Measurements from ENCODE around the gene ARCN1.

The ARCN1 gene

DNA sequence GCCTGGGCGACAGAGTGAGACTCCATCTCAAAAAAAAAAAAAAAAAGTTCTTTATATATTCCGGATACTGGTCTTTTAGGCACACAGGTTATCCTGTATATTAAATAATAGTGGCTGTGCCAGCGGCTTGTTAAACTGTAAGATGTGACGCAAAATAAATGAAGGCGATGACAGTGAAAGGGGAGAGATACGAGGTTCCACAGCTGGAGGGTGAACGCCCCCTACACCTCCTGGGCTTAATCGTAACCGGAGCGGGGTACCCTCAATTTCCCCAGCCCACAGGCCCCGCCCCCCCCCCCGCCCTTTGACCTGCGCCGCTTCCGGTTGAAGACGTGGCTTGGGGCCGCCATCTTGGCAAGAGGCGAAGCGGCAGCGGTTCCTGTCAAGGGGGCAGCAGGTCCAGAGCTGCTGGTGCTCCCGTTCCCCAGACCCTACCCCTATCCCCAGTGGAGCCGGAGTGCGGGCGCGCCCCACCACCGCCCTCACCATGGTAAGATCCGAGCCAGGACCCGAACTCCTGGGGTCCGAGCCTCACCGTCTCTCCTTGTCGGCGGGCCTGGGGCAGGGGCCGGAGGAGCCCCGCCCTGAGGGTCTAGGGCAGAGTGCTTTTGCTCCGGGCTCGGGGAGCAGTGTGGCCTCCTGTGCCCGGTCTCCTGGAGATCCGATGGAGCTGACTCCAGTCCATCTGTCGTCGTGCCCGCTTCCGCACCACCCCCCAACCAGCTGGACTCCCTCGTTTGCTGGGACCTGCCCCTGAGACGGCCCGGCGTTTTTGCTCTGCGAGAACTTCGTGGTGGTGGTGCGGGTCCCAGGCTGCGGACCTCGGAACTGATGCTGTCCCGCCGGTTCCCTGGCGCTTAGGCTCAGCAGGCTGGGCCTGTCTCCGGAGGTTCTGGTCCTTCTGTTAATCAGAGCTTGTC, at the start of gene ARCN1:
Gene ARCN1, plus strand, starts transcription at position 349 of the 920 bp plus-strand sequence. Its CDS starts 139 bp downstream, at position 488.
- DNase-seq (ENCODE audit: low spot score) = peak; percentile 91

DNA sequence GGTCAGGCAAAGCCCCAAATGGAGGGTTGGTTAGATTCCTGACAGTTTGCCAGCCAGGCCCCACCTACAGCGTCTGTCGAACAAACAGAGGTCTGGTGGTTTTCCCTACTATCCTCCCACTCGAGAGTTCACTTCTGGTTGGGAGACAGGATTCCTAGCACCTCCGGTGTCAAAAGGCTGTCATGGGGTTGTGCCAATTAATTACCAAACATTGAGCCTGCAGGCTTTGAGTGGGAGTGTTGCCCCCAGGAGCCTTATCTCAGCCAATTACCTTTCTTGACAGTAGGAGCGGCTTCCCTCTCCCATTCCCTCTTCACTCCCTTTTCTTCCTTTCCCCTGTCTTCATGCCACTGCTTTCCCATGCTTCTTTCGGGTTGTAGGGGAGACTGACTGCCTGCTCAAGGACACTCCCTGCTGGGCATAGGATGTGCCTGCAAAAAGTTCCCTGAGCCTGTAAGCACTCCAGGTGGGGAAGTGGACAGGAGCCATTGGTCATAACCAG, 49.6 kb upstream of the ARCN1 start:
- peak; percentile 65 for DNase-seq (ENCODE audit: low spot score)

GRCh38 chr11:118524356-118524755, 47.9 kb upstream of the ARCN1 start:
- DNase-seq (ENCODE audit: low spot score) = no peak

- DNase-seq (ENCODE audit: low spot score) = peak; percentile 15
Observed at GRCh38 chr11:118524757-118525470, 47.3 kb upstream of the ARCN1 start.

DNA sequence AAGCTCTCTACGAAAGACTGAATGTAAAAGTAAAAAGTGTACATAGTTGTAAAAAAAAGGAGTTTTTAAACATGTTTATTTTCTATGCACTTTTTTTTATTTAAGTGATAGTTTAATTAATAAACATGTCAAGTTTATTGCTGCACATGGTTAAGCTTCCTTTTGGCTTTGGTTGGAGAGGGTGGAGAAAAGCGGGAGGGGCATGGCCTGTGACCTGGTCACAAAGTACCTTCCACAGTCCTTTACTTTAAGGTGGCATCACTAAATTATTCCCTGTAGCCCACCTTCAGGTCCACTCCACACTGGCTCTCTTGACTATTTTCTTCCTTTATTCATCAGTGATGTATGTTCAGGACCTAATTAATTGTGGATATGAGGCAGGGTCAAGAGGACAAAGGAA, 45.5 kb upstream of the ARCN1 start:
- DNase-seq (ENCODE audit: low spot score) = no peak

DNA sequence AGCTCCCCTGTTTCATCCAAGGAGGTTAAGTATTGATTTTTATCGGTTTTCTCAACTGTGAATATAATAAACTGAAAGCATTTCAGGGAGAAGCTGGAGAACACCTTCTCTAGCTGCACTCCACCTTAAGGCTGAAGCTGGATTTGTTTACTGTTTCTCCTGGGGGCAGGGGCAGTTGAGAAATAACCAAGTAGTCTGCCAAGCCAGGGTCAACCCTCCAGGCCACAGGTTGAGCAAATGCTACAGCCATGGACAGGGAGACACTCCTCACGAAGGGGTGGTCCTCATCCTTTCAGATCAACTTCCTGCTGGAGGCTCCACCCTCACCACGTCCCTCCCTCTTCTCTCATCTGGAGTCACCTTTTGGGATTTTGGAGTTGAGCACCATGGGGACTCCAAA, 45.1 kb upstream of the ARCN1 start, which contains the start of gene TTC36:
Gene TTC36, plus strand, starts transcription at position 366 of the 400 bp plus-strand sequence. Its CDS starts 21 bp downstream, at position 387.
- no peak for DNase-seq (ENCODE audit: low spot score)

- no peak for DNase-seq (ENCODE audit: low spot score)
Observed at GRCh38 chr11:118528511-118528910, 43.7 kb upstream of the ARCN1 start.

DNA sequence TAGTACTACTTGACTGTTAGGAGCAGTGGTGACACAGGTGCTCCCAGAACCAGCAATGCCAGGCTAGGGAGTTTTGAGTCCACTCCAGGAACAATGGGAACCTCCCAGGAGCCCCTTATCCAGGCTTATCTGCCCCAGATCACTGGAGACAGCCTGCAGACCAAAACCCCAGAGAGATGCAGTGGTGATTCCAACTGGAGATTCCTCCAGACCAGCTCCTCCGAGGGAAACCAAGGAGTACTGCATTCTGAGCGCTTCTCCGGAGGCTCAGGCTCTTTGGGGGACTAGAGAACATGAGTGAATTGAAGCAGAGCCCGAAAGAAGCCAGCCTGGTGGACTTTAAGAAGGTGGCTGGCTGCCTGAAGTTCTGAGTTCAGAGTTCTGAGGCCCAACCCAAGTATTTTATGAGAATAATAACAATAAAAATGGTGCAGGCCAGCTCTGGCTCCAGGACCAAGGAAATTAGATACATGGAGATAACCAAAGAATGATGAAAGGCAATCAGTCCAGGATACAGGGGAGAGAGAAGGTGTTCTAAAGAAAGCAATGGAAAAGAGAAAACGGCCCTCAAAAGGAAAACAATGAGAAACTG, 42.5 kb upstream of the ARCN1 start:
- no peak for DNase-seq (ENCODE audit: low spot score)

- DNase-seq (ENCODE audit: low spot score) = no peak
Observed at GRCh38 chr11:118530180-118530682, 42.0 kb upstream of the ARCN1 start.

DNA sequence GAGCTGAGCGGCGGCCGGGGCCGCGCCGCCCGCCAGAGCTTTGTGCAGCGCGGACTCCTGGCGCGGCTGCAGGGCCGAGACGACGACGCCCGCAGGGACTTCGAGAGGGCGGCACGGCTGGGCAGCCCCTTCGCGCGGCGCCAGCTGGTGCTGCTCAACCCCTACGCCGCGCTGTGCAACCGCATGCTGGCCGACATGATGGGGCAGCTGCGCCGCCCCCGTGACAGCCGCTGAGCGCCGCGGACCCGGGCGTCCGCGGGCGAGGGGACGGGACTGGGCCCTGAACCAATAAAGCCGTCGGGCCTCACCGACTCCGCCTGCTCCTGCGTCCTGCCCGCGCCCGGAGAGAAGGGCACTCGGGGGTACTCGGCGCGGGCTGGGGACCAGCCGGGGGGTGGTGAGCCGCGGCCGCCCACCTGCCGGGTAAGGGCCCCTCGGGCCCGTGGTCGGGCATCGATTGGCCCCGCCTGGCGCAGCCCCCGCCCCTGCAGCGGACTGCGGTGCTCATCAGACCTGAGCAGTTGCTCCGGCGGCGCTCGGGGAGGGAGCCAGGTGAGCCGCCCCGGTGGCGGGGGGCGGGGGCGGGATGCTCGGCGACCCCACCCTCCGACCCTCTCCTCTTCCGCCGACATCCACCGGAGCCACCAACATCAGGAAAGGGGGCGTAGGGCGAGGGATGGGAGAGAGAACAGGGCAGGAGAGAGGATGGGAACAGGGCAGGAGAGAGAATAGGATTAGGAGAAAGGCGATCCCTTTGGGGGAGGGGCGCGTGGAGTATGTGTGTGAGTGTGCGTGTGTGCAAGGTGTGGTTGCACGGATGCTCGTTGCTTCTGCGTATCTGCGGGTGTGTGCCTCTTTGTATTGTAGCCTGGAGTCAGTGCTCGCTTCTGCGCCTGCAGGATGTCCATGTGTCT, 41.3 kb upstream of the ARCN1 start, which contains the start of gene TMEM25:
Gene TMEM25, plus strand, starts transcription at position 510 of the 914 bp plus-strand sequence. CDS start 610 bp downstream, outside the sequence.
- peak; percentile 82 for DNase-seq (ENCODE audit: low spot score)

- DNase-seq (ENCODE audit: low spot score) = peak; percentile 38
Observed at GRCh38 chr11:118531597-118532084, 40.6 kb upstream of the ARCN1 start.

GRCh38 chr11:118532091-118532490, 40.1 kb upstream of the ARCN1 start:
- no peak for DNase-seq (ENCODE audit: low spot score)

DNA sequence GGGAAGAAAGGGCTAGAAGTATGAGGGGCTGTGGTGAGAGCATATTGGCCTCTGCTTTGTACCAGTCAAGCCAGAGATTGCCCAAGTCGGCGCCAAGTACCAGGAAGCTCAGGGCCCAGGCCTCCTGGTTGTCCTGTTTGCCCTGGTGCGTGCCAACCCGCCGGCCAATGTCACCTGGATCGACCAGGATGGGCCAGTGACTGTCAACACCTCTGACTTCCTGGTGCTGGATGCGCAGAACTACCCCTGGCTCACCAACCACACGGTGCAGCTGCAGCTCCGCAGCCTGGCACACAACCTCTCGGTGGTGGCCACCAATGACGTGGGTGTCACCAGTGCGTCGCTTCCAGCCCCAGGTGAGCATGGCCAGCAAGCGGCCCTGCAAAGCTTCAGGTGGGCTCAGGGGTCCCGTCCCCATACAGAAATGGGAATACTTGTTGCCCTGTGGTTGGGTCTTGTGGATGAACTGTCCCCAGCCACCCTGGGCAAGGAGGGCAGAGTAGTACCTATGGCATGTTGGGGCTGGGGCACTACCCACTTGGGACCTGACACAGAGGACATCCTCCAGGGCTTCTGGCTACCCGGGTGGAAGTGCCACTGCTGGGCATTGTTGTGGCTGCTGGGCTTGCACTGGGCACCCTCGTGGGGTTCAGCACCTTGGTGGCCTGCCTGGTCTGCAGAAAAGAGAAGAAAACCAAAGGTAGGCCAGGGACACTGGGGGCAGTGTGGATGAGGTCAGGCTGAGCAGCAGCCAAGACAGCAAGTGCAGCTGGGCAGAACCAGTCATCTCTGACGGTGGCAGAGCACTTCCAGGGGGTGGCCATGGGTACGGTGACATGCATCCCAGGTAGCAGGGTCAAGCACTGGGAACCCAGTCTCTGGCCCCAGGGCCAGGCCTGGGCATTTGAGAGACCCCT, 39.1 kb upstream of the ARCN1 start:
- DNase-seq (ENCODE audit: low spot score) = no peak

- peak; percentile 21 for DNase-seq (ENCODE audit: low spot score)
Observed at GRCh38 chr11:118533769-118534729, 38.2 kb upstream of the ARCN1 start.

GRCh38 chr11:118535261-118535660, 36.9 kb upstream of the ARCN1 start:
- no peak for DNase-seq (ENCODE audit: low spot score)

GRCh38 chr11:118536726-118537125, 35.5 kb upstream of the ARCN1 start:
- DNase-seq (ENCODE audit: low spot score) = no peak

DNA sequence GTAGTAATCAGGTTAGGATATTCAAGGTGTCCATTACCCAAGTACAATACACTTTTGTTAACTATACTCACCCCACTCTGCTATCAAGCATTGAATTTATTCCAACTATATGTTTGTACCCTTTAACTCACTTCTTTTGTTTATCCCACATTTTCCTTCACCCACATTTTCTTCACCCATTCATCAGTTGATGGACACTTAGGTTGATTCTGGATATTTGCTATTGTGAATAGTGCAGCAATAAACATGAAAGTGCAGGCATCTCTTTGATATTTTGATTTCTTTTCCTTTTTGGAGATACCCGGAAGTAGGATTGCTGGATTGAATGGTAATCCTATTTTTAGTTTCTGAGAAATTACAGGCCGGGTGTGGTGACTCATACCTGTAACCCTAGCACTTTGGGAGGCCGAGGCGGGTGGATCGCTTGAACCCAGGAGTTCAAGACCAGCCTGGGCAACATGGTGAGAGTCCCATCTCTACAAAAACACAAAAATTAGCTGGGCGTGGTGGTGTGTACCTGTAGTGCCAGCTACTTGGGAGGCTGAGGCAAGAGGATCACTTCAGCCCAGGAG, 34.7 kb upstream of the ARCN1 start:
- no peak for DNase-seq (ENCODE audit: low spot score)

DNA sequence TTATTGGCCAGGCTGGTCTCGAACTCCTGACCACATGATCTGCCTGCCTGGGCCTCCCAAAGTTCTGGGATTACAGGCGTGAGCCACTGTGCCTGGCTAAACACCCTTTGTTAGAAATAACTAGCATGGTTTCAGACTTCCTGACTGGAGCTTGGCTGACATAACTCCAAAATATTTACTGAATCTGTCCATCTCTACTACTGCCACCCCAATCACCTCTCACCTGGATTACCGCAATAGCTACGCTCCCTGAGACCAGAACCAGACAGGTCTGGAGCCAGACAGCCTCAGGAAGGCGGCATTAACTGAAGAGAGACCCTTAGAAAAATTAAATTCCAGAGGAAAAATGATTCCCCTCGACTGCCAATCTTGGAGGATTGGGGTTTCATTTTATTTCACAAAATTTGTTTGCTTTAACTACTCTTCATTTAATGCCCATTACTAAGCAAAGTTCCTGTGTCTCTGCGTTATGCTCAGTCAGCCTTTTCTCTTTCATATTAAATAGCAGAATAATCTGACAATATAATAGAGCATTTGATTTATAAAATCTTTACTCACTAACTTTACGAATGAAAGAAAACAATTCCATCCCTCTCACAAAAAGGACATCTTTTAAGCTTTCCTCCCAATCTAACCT, 28.1 kb upstream of the ARCN1 start:
- DNase-seq (ENCODE audit: low spot score) = no peak
